ENCODE data around the gene PPP2R3C. TPM values are rescaled to one million over a fixed set of nuclear protein-coding genes. Genes with fewer than 3 reads are reported as not detected.

The PPP2R3C gene
- total RNA-seq, 2 donors from 2014 or later, result 50.4 to 64.9 TPM

Other genes starting within 250 kb of the PPP2R3C start
- 10 to 100 TPM; 53.3 to 57.0 TPM for gene BAZ1A, start 246.6 kb downstream of the PPP2R3C start, total RNA-seq
- 100 to 1,000 TPM in 1 of 2 donors, 10 to 100 TPM in 1; 90.7 to 115 TPM for gene SRP54, start 139.0 kb downstream of the PPP2R3C start, total RNA-seq
- 10 to 100 TPM; 45.1 to 52.0 TPM for gene FAM177A1, start 75.7 kb downstream of the PPP2R3C start, total RNA-seq
- 10 to 100 TPM; 40.3 to 52.9 TPM for gene PRORP, start 562 bp upstream of the PPP2R3C start, total RNA-seq
- 100 to 1,000 TPM; 295 to 386 TPM for gene PSMA6, start 170.4 kb upstream of the PPP2R3C start, total RNA-seq

Measured in activated T-helper 17 cell treated with anti-CD3 and anti-CD28 coated beads, Interleukin-2, amount 50 U/mL, for 72 hours (primary cell).